Testis (tissue), 2 donors: ENCODE data around the gene ADAMTS18.

ENCODE experiments used
- CTCF ChIP-seq, 3 experiments: fragments of 450-650 bp in 2 of 3; fragments of 200-600 bp in 1 of 3; sonication (generic) in 1 of 3; IDR thresholded peaks; one replicate each; pipeline ENCODE4 v1.5.1; 2016 to 2019; ENCODE audit warnings: antibody characterized with exemption in 3 of 3, mild to moderate bottlenecking in 2 of 3, moderate library complexity in 1 of 3
- POLR2A ChIP-seq: fragments of 450-650 bp; IDR thresholded peaks from one replicate; pipeline ENCODE4 v1.6.1; 2017; ENCODE audit warnings: antibody characterized with exemption, mild to moderate bottlenecking, moderate library complexity

- TF ChIP-seq CTCF (IDR thresholded peaks at IDR 0.05) (no peak), POLR2A (no peak)
Observed at GRCh38 chr16:77297996-77298395, 136.8 kb downstream of the ADAMTS18 start.
